Adrenal gland (tissue), 12 donors: ENCODE data around the gene PHETA1. TPM values are rescaled to one million over a fixed set of nuclear protein-coding genes. Genes with fewer than 3 reads are reported as not detected.
"Not testable (repeated sequence)": the region's sequence is repeated elsewhere in the genome, so short reads cannot be mapped to it uniquely, and the experiment has no call there.

ENCODE experiments used
- DNase-seq, 7 donors: peaks; one replicate each; pipeline ENCODE4 v3.0.0-alpha.2; 2019 to 2020
- H3K27ac ChIP-seq, 5 donors: fragments of 200-600 bp; sonication (generic) in 4 of 5; 1 replicate in 3 of 5; 2 replicates in 2 of 5; pipeline versions ENCODE4 v1.5.1 to v1.8.0; 2016 to 2020; ENCODE audit warnings: mild to moderate bottlenecking in 1 of 5
- H3K27me3 ChIP-seq: fragments of 200-600 bp; 2 replicates; pipeline ENCODE4 v1.8.0; 2021
- H3K36me3 ChIP-seq, 2 donors: fragments of 200-600 bp; replicated peaks in 1 of 2; 1 replicate in 1 of 2; 2 replicates in 1 of 2; pipeline versions ENCODE4 v1.5.1 to v1.8.0; 2018 to 2022
- H3K4me1 ChIP-seq, 2 donors: fragments of 200-600 bp; replicated peaks in 1 of 2; 1 replicate in 1 of 2; 2 replicates in 1 of 2; pipeline versions ENCODE4 v1.5.1 to v1.8.0; 2018 to 2021
- H3K4me3 ChIP-seq, 4 donors: fragments of 200-600 bp; sonication (generic) in 3 of 4; one replicate each; pipeline ENCODE4 v1.5.1; 2016 to 2018
- H3K9me3 ChIP-seq, 3 donors: fragments of 200-600 bp; sonication (generic) in 1 of 3; replicated peaks in 1 of 3; 1 replicate in 2 of 3; 2 replicates in 1 of 3; pipeline versions ENCODE4 v1.5.1 to v1.8.0; 2016 to 2021
- CTCF ChIP-seq, 6 experiments: fragments of 450-650 bp in 4 of 6; fragments of 200-600 bp in 2 of 6; sonication (generic) in 1 of 6; IDR thresholded peaks; 1 replicate in 5 of 6; 2 replicates in 1 of 6; pipeline versions ENCODE4 v1.5.1 to v1.8.0; 2016 to 2021; ENCODE audit warnings: antibody characterized with exemption in 6 of 6, mild to moderate bottlenecking in 2 of 6, moderate library complexity in 1 of 6
- POLR2A ChIP-seq, 2 donors: fragments of 450-650 bp; IDR thresholded peaks; one replicate each; pipeline ENCODE4 v1.6.1; 2017; ENCODE audit warnings: antibody characterized with exemption in 2 of 2, mild to moderate bottlenecking in 2 of 2, moderate library complexity in 1 of 2
- WGBS, 4 donors: extraction: QIAGEN DNeasy Blood & Tissue Kit in 2 of 4; methylation state at CpG; one replicate each; pipeline versions ENCODE4 v1.1.5 to v1.1.7; 2013 to 2017; 5-methylcytosine and 5-hydroxymethylcytosine counted together
- intact Hi-C, 2 donors: fragments of 100-400 bp; cut with DNase I; formaldehyde crosslinking; loops; one replicate each; pipeline versions ENCODE4 v1.14.1 to v1.15.0; 2022 to 2023
- polyA plus RNA-seq, 3 donors: library from polyadenylated mRNA; stranded (reverse); fragments of 200-250 nt in 2 of 3; fragments of 350-450 nt in 1 of 3; fragmentation: Illumina TruSeq in 1 of 3; extraction: RNeasy Lipid Tissue Mini Kit (QIAGEN cat#74804) in 1 of 3; gene quantifications; one replicate each; pipeline ENCODE4 v1.2.3, GENCODE V29; 2013 to 2014
- total RNA-seq, 9 donors: library from RNA; depleted of rRNA in 4 of 9; stranded (reverse); fragments of >200 nt in 4 of 9; fragments of 120-200 nt in 1 of 9; fragmentation: NEBNext Ultra II Directional in 1 of 9; extraction: Animal tissue kit (Norgen Biotek cat#: 25700) in 1 of 9; gene quantifications; one replicate each; pipeline versions ENCODE4 v1.1.0 to v1.2.4, GENCODE V29; 2013 to 2023
- donor health status: healthy with polysubstance abuse.
- donor health status: Bipolar disorder and iron deficiency.
- donor health status: DM: yes; HTN: yes; CAD: no.
- donor health status: DM: no; HTN: no; CAD: no.
- donor health status: DM: no; HTN: no; CAD: no.
- donor health status: DM: yes; HTN: yes; CAD: no.

The PHETA1 gene
- total and polyA plus RNA-seq, 12 donors = 3.6 to 37.4 (median 20.1) TPM

- H3K4me1 ChIP-seq = no peaks in the 10 kb centered on the region
- no peak overlapping the region for H3K4me3 ChIP-seq
- TF ChIP-seq CTCF (IDR thresholded peaks at IDR 0.05) = no peak
- no peak for TF ChIP-seq POLR2A (IDR thresholded peaks at IDR 0.05)
- no peak overlapping the region for H3K27ac ChIP-seq
- no peaks in the 10 kb centered on the region for H3K9me3 ChIP-seq
- no peak for DNase-seq
- intact Hi-C loops = no loop called here
- no peaks in the 10 kb centered on the region for H3K36me3 ChIP-seq
- H3K27me3 ChIP-seq = no peaks in the 10 kb centered on the region
- WGBS, 4 donors = 80 to 91% (median 89%) methylated on average over 4 of the region's 4 CpGs
Observed at GRCh38 chr12:111344254-111344875, 24.5 kb downstream of the PHETA1 start.

GRCh38 chr12:111343181-111343580 lies 25.7 kb downstream of the PHETA1 start:
- Histone ChIP-seq H3K4me3 (no peak overlapping the region), H3K4me1 (no peaks in the 10 kb centered on the region), H3K27me3 (no peaks in the 10 kb centered on the region), H3K27ac (no peak overlapping the region), H3K9me3 (no peaks in the 10 kb centered on the region), H3K36me3 (no peaks in the 10 kb centered on the region)
- DNase-seq = no peak
- intact Hi-C loops = no loop called here
- no peak for TF ChIP-seq CTCF (IDR thresholded peaks at IDR 0.05)
- TF ChIP-seq POLR2A (IDR thresholded peaks at IDR 0.05) = no peak
- 75 to 100% (median 91%) methylated on average over 1 of the region's 1 CpG for WGBS, 4 donors

GRCh38 chr12:111342376-111342775 lies 26.5 kb downstream of the PHETA1 start:
- Histone ChIP-seq H3K9me3 (no peaks in the 10 kb centered on the region), H3K27me3 (no peaks in the 10 kb centered on the region), H3K27ac (no peak overlapping the region), H3K4me1 (no peaks in the 10 kb centered on the region), H3K4me3 (no peak overlapping the region), H3K36me3 (no peaks in the 10 kb centered on the region)
- intact Hi-C loops = no loop called here
- no peak for TF ChIP-seq POLR2A (IDR thresholded peaks at IDR 0.05)
- TF ChIP-seq CTCF (IDR thresholded peaks at IDR 0.05) = no peak
- no peak for DNase-seq
- WGBS, 4 donors = 86 to 92% (median 89%) methylated on average over 8 of the region's 8 CpGs

GRCh38 chr12:111341426-111342065 lies 27.3 kb downstream of the PHETA1 start:
- WGBS, 4 donors = 87 to 94% (median 90%) methylated on average over 10 to 20 of the region's 20 CpGs
- no peaks in the 10 kb centered on the region for H3K9me3 ChIP-seq
- H3K27me3 ChIP-seq = no peaks in the 10 kb centered on the region
- no peak overlapping the region for H3K4me3 ChIP-seq
- intact Hi-C loops = no loop called here
- no peak for DNase-seq
- TF ChIP-seq CTCF (IDR thresholded peaks at IDR 0.05) = no peak
- no peak for TF ChIP-seq POLR2A (IDR thresholded peaks at IDR 0.05)
- no peaks in the 10 kb centered on the region for H3K36me3 ChIP-seq
- H3K27ac ChIP-seq = no peak overlapping the region
- no peaks in the 10 kb centered on the region for H3K4me1 ChIP-seq

GRCh38 chr12:111340680-111341079 lies 28.2 kb downstream of the PHETA1 start:
- H3K27ac ChIP-seq, H3K4me1 ChIP-seq, H3K4me3 ChIP-seq, H3K9me3 ChIP-seq, H3K36me3 ChIP-seq, DNase-seq, intact Hi-C loops, H3K27me3 ChIP-seq: not testable (repeated sequence)
- WGBS, 4 donors = 81 to 85% (median 84%) methylated on average over 8 of the region's 8 CpGs
